Neural crest cell (in vitro differentiated cells): ENCODE results near the gene ZCCHC10. TPM values are rescaled to one million over a fixed set of nuclear protein-coding genes. Genes with fewer than 3 reads are reported as not detected.
A peak's percentile ranks its signal among the peaks of the same experiment; 100 is the strongest.
"Not testable (repeated sequence)": the region's sequence is repeated elsewhere in the genome, so short reads cannot be mapped to it uniquely, and the experiment has no call there.

Experiments
- DNase-seq: peaks from one replicate; pipeline ENCODE4 v3.0.0; 2021; ENCODE audit warnings: low read depth, mixed read lengths, low spot score
- H3K27ac Mint-ChIP-seq: one replicate; pipeline ENCODE4 v1.8.0; 2021; ENCODE audit warnings: mild to moderate bottlenecking, mixed read lengths; ENCODE audit not compliant: unreplicated experiment
- H3K27me3 Mint-ChIP-seq: 2 replicates; pipeline ENCODE4 v1.8.0; 2021; ENCODE audit warnings: low read depth, mild to moderate bottlenecking, mixed read lengths
- H3K36me3 Mint-ChIP-seq: 2 replicates; pipeline ENCODE4 v1.8.0; 2021; ENCODE audit warnings: low read depth, mild to moderate bottlenecking, mixed read lengths
- H3K4me1 Mint-ChIP-seq: 2 replicates; pipeline ENCODE4 v1.8.0; 2021; ENCODE audit warnings: mixed read lengths
- H3K4me3 Mint-ChIP-seq: one replicate; pipeline ENCODE4 v1.8.0; 2021; ENCODE audit warnings: mild to moderate bottlenecking, mixed read lengths
- H3K9me3 Mint-ChIP-seq: 2 replicates; pipeline ENCODE4 v1.8.0; 2021; ENCODE audit warnings: mixed read lengths
- total RNA-seq: library from RNA; stranded (reverse); gene quantifications from 2 replicates; pipeline ENCODE4 v1.2.1, GENCODE V29; 2021
- TF ChIP-seq, protein P1 (sequence below): fragments of 200-600 bp; sonication (generic); conservative IDR thresholded peaks from 2 replicates; pipeline ENCODE4 v1.5.0; 2021; ENCODE audit warnings: antibody characterized with exemption, mild to moderate bottlenecking

ZCCHC10 gene
- total RNA-seq, 1 donor from 2014 or later, result 26.5 TPM

DNA sequence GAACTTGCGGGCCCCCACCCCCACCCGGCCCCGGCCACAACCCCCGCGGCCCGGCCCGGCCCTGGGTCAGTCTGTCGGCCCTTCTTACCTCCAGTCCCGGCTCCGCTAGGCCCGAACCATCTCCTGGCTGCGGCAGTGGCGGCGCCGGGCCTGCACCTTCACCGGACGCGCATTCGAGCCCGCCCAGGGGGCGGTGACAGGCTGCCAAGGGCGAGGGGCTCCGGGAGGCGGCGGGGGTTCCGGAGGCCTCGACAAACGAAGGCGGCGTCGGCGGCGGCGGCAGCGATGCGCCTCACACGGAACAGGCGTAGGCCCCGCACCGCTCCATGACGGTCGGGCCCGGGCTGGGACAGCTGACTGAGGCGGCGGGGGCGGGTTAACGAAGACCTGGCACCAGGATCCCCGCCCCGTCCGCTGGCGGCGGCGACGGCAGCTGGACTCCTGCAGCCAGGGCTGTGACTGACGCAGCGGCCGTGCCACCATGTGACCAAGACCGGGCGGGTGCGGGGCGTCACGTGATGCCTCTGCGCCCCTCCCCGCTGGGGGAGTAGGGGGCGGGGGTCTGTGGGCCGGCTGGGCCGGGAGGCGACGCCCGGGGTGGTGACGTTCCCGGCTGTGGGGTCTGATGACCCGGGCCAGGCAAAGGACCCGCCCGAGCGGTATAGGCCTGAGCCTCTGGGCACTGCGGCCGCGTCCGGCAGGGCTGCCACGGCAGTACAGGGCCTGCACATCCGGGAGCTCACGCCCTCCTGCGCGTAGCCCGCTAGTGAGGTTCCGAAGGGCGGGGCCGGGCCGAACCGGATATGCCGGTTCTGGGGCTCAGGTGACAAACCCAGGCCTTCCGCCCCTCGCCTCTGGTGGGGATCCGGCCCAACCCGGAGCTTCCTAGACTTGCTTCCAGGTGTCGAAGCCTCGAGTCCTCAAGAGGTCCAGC lies 62.9 kb downstream of the ZCCHC10 start, which contains the start of gene AFF4:
Gene AFF4, minus strand, starts transcription at position 464 of the 934 bp plus-strand sequence. CDS start 26,445 bp downstream, outside the sequence.
- Mint-ChIP-seq H3K4me1 (peaks cover 34% of the 10 kb centered on the region), H3K36me3 (peaks cover 5% of the 10 kb centered on the region), H3K27ac (peak within 1 kb of the TSS; percentile 100), H3K9me3 (no peaks in the 10 kb centered on the region), H3K27me3 (no peaks in the 10 kb centered on the region), H3K4me3 (peak within 1 kb of the TSS; percentile 94)
- DNase-seq, result peak; percentile 90
- TF ChIP-seq, protein P1, sequence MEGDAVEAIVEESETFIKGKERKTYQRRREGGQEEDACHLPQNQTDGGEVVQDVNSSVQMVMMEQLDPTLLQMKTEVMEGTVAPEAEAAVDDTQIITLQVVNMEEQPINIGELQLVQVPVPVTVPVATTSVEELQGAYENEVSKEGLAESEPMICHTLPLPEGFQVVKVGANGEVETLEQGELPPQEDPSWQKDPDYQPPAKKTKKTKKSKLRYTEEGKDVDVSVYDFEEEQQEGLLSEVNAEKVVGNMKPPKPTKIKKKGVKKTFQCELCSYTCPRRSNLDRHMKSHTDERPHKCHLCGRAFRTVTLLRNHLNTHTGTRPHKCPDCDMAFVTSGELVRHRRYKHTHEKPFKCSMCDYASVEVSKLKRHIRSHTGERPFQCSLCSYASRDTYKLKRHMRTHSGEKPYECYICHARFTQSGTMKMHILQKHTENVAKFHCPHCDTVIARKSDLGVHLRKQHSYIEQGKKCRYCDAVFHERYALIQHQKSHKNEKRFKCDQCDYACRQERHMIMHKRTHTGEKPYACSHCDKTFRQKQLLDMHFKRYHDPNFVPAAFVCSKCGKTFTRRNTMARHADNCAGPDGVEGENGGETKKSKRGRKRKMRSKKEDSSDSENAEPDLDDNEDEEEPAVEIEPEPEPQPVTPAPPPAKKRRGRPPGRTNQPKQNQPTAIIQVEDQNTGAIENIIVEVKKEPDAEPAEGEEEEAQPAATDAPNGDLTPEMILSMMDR, result no peak

- peak overlapping the region; percentile 94 for H3K4me3 Mint-ChIP-seq
- DNase-seq, result peak; percentile 20
- TF ChIP-seq, protein P1, result no peak
- no peaks in the 10 kb centered on the region for H3K27me3 Mint-ChIP-seq
- peaks cover 5% of the 10 kb centered on the region for H3K36me3 Mint-ChIP-seq
- peaks cover 35% of the 10 kb centered on the region for H3K4me1 Mint-ChIP-seq
- H3K9me3 Mint-ChIP-seq, result no peaks in the 10 kb centered on the region
- peak overlapping the region; percentile 100 for H3K27ac Mint-ChIP-seq
Observed at GRCh38 chr5:132962429-132963021, 63.8 kb downstream of the ZCCHC10 start.

DNA sequence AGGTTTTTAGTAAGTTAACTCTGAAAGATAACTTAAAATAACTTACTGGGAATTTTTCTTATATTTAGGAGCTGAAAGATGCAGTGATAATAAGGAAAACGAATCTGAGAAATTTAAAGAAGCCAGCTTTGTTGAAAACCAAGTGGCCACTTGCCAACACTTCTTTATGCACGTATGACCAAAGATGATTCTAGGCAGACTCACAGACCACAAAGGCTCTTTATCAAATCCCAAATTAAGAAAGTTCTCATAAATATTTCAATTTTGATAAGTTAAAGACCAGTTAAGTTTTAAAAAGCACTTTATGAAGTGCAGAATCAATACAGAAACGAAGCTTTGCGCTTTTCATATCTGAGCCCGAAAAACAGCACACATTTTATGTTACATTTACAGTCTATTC lies 64.5 kb downstream of the ZCCHC10 start:
- Mint-ChIP-seq H3K9me3 (no peaks in the 10 kb centered on the region), H3K4me1 (peaks cover 35% of the 10 kb centered on the region), H3K27ac (peak overlapping the region; percentile 100), H3K4me3 (peak overlapping the region; percentile 94), H3K27me3 (no peaks in the 10 kb centered on the region), H3K36me3 (peaks cover 5% of the 10 kb centered on the region)
- TF ChIP-seq, protein P1, result no peak
- no peak for DNase-seq

DNA sequence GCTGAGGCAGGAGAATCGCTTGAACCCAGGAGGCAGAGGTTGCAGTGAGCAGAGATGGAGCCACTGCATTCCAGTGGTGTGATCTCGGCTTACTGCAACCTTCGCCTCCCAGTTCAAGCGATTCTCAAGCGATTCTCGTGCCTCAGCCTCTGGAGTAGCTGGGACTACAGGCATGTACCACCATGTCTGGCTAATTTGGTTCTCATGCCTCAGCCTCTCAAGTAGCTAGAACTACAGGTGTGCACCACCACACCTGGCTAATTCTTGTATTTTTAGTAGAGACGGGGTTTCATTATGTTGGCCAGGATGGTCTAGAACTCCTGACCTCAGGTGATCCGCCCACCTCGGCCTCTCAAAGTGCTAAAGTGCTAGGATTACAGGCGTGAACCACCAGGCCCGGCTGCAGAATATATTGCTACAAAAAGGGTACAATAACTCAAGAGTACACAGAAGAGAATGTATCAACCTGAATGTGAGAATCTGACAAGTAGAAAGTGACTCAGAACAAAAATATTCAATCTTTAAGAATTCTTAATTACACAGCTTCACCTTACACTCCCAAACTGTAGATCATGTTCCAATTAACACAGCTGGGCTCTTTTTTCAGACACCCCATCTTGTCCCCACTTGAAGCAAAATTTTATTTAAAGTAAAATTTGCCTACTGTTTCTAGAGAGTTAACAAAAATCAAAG lies 65.1 kb downstream of the ZCCHC10 start:
- H3K9me3 Mint-ChIP-seq, DNase-seq, H3K27me3 Mint-ChIP-seq, H3K36me3 Mint-ChIP-seq: not testable (repeated sequence)
- H3K27ac Mint-ChIP-seq, result peak overlapping the region; percentile 100
- peaks cover 35% of the 10 kb centered on the region for H3K4me1 Mint-ChIP-seq
- peak overlapping the region; percentile 94 for H3K4me3 Mint-ChIP-seq

GRCh38 chr5:132956166-132956799 lies 70.1 kb downstream of the ZCCHC10 start:
- H3K27me3 Mint-ChIP-seq, H3K9me3 Mint-ChIP-seq, H3K27ac Mint-ChIP-seq: not testable (repeated sequence)

DNA sequence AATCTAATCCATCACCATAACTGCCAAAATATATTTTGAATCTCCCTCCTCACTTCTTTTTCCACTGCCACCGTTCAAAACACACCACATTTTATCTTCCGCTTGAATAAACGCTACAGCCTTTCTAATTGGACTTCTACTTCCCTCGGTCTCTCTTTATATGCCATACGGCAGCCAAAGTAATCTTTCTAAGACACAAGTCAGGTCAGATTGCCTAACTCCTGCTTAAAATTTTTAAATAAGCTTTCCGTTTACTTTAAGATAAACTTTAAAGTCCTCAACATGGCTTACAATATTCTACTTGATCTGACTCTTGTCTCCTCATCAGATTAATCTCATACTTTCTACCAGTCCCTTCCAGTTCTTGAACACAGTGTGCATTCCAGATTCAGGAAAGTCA lies 72.6 kb downstream of the ZCCHC10 start:
- Mint-ChIP-seq H3K4me3 (no peak overlapping the region), H3K36me3 (peaks cover 30% of the 10 kb centered on the region), H3K9me3 (no peaks in the 10 kb centered on the region), H3K27ac (no peak overlapping the region), H3K27me3 (no peaks in the 10 kb centered on the region), H3K4me1 (peaks cover 12% of the 10 kb centered on the region)
- no peak for DNase-seq
- TF ChIP-seq, protein P1, result no peak

More at GRCh38 chr5:132956166-132956799, 70.1 kb downstream of the ZCCHC10 start:
- H3K4me1 Mint-ChIP-seq, result peaks cover 21% of the 10 kb centered on the region
- DNase-seq, H3K4me3 Mint-ChIP-seq: not testable (repeated sequence)
- peaks cover 23% of the 10 kb centered on the region for H3K36me3 Mint-ChIP-seq
